Tibial nerve (tissue), 4 donors: Measurements from ENCODE around the gene GRM7. TPM values are rescaled to one million over a fixed set of nuclear protein-coding genes. Genes with fewer than 3 reads are reported as not detected.

Source experiments
- DNase-seq, 2 donors: peaks; one replicate each; pipeline ENCODE4 v3.0.0-alpha.2; 2019; ENCODE audit warnings: low spot score in 2 of 2
- H3K27ac ChIP-seq, 4 donors: fragments of 200-600 bp; sonication (generic) in 3 of 4; one replicate each; pipeline ENCODE4 v1.5.1; 2017 to 2019; ENCODE audit warnings: mild to moderate bottlenecking in 1 of 4
- H3K27me3 ChIP-seq, 2 donors: fragments of 200-600 bp; sonication (generic) in 1 of 2; one replicate each; pipeline versions ENCODE4 v1.5.1 to v1.6.0; 2017 to 2019
- H3K36me3 ChIP-seq, 3 donors: fragments of 200-600 bp; sonication (generic); one replicate each; pipeline ENCODE4 v1.5.1; 2018 to 2019
- H3K4me1 ChIP-seq, 4 donors: fragments of 200-600 bp; sonication (generic) in 3 of 4; one replicate each; pipeline ENCODE4 v1.5.1; 2017 to 2019
- H3K4me3 ChIP-seq, 4 donors: fragments of 200-600 bp; sonication (generic) in 3 of 4; one replicate each; pipeline ENCODE4 v1.5.1; 2017 to 2019; ENCODE audit warnings: mild to moderate bottlenecking in 1 of 4, moderate library complexity in 1 of 4
- H3K9me3 ChIP-seq, 4 donors: fragments of 200-600 bp; sonication (generic) in 3 of 4; one replicate each; pipeline ENCODE4 v1.5.1; 2017 to 2019
- EP300 ChIP-seq, 2 donors: sonication (generic); formaldehyde crosslinking; IDR thresholded peaks; one replicate each; pipeline ENCODE4 v1.6.1; 2017; ENCODE audit warnings: antibody characterized with exemption in 2 of 2, mild to moderate bottlenecking in 1 of 2
- POLR2A ChIP-seq, 2 donors: fragments of 450-650 bp; IDR thresholded peaks; one replicate each; pipeline ENCODE4 v1.6.1; 2017; ENCODE audit warnings: antibody characterized with exemption in 2 of 2, mild to moderate bottlenecking in 2 of 2, moderate library complexity in 2 of 2
- WGBS, 2 donors: methylation state at CpG; one replicate each; pipeline ENCODE4 v1.1.5; 2018; 5-methylcytosine and 5-hydroxymethylcytosine counted together
- total RNA-seq, 4 donors: library from RNA; depleted of rRNA; stranded (reverse); fragments of >200 nt; gene quantifications; one replicate each; pipeline ENCODE4 v1.1.0, GENCODE V29; 2016
- TF ChIP-seq, protein P1 (sequence below), 5 experiments: fragments of 200-600 bp in 3 of 5; fragments of 450-650 bp in 2 of 5; sonication (generic) in 3 of 5; IDR thresholded peaks; one replicate each; pipeline ENCODE4 v1.5.1; 2016 to 2019; ENCODE audit warnings: antibody characterized with exemption in 5 of 5, mild to moderate bottlenecking in 3 of 5, moderate library complexity in 2 of 5

The GRM7 gene
- total RNA-seq, 4 donors from 2014 or later, result 0.22 to 0.84 TPM; not detected in 2

DNA sequence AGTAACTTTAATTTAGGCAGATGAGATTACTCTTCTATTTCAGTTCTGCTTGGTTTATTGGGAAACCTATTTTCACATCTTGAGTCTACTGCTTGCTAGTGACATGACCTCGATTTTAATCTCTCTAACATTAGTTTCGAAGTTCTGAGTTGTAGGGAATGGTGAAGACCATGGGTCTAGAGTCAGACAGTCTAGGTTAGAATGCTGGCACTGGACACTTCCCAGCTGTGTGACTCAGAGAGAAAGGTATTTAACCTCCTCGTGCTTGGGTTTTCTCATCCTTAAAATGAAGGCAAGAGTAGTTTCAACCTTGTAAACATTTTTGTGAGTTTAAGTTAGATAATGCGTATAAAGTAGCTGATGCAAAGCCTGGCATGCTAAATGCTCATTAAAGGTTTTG lies 422.1 kb downstream of the GRM7 start:
- no peaks in the 10 kb centered on the region for H3K36me3 ChIP-seq
- 90 to 91% methylated on average over 4 of the region's 4 CpGs for WGBS, 2 donors
- no peaks in the 10 kb centered on the region for H3K27me3 ChIP-seq
- no peaks in the 10 kb centered on the region for H3K9me3 ChIP-seq
- H3K4me3 ChIP-seq, result no peak overlapping the region
- no peaks in the 10 kb centered on the region for H3K4me1 ChIP-seq
- DNase-seq, result no peak
- TF ChIP-seq EP300 (IDR thresholded peaks at IDR 0.05), result no peak
- TF ChIP-seq, protein P1, sequence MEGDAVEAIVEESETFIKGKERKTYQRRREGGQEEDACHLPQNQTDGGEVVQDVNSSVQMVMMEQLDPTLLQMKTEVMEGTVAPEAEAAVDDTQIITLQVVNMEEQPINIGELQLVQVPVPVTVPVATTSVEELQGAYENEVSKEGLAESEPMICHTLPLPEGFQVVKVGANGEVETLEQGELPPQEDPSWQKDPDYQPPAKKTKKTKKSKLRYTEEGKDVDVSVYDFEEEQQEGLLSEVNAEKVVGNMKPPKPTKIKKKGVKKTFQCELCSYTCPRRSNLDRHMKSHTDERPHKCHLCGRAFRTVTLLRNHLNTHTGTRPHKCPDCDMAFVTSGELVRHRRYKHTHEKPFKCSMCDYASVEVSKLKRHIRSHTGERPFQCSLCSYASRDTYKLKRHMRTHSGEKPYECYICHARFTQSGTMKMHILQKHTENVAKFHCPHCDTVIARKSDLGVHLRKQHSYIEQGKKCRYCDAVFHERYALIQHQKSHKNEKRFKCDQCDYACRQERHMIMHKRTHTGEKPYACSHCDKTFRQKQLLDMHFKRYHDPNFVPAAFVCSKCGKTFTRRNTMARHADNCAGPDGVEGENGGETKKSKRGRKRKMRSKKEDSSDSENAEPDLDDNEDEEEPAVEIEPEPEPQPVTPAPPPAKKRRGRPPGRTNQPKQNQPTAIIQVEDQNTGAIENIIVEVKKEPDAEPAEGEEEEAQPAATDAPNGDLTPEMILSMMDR (IDR thresholded peaks at IDR 0.05), result no peak
- no peak for TF ChIP-seq POLR2A (IDR thresholded peaks at IDR 0.05)
- no peak overlapping the region for H3K27ac ChIP-seq

DNA sequence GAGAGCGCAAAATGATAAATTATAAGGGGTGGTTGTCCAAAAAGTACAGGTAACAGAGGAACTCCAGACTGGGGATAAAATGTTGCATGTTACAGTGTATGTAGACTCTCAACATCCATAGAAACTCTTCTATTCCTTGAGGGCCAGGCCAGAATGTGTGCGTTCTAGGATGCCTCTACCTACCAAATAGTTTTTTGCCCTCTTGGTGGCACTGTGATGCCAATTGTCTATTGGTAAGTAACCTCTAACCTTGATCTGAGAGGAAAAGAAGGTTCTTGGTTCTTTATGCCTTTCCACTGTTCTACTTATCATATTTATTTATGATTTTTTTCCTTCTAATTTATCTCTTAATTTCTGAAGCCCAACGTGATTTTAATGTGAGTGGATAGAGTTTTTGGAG lies 424.6 kb downstream of the GRM7 start:
- Histone ChIP-seq H3K4me3 (no peak overlapping the region), H3K4me1 (no peaks in the 10 kb centered on the region), H3K27me3 (no peaks in the 10 kb centered on the region), H3K9me3 (no peaks in the 10 kb centered on the region), H3K36me3 (no peaks in the 10 kb centered on the region), H3K27ac (no peak overlapping the region)
- no peak for TF ChIP-seq POLR2A (IDR thresholded peaks at IDR 0.05)
- TF ChIP-seq EP300 (IDR thresholded peaks at IDR 0.05), result no peak
- TF ChIP-seq, protein P1 (IDR thresholded peaks at IDR 0.05), result no peak
- 67 to 71% methylated on average over 3 of the region's 3 CpGs for WGBS, 2 donors
- DNase-seq, result no peak

- H3K27ac ChIP-seq, result no peak overlapping the region
- WGBS, 2 donors, result 71 to 72% methylated on average over 3 of the region's 3 CpGs
- DNase-seq, result no peak
These were observed 427.2 kb downstream of the GRM7 start for GRCh38 chr3:7288133-7288532.

DNA sequence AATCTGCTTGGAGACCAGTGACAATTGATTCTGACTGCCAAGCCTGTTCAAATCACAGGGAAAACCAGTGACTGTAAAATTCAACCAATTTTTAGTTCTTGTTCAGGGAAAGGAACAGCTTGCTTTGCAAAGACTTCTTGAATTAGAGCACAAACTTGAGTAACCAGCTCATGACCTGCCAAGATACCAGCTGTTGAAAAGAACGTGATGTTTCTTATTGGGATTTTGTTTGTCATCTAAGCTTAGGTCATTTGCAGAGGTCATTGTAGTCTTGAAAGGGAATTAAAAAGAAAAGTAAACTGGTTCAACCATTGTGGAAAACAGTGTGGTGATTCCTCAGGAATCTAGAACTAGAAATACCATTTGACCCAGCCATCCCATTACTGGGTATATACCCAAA lies 428.2 kb downstream of the GRM7 start:
- WGBS, 2 donors, result 59 to 74% methylated on average over 1 of the region's 1 CpG
- no peak for DNase-seq
- Histone ChIP-seq H3K4me3 (no peak overlapping the region), H3K27me3 (no peaks in the 10 kb centered on the region), H3K9me3 (no peaks in the 10 kb centered on the region), H3K36me3 (no peaks in the 10 kb centered on the region), H3K4me1 (no peaks in the 10 kb centered on the region), H3K27ac (no peak overlapping the region)
- TF ChIP-seq, protein P1 (IDR thresholded peaks at IDR 0.05), result no peak
- TF ChIP-seq POLR2A (IDR thresholded peaks at IDR 0.05) (no peak), EP300 (IDR thresholded peaks at IDR 0.05) (no peak)

More at GRCh38 chr3:7288133-7288532, 427.2 kb downstream of the GRM7 start:
- no peaks in the 10 kb centered on the region for H3K27me3 ChIP-seq
- no peaks in the 10 kb centered on the region for H3K4me1 ChIP-seq
- H3K4me3 ChIP-seq, result no peak overlapping the region
- TF ChIP-seq EP300 (IDR thresholded peaks at IDR 0.05) (no peak), POLR2A (IDR thresholded peaks at IDR 0.05) (no peak)
- TF ChIP-seq, protein P1 (IDR thresholded peaks at IDR 0.05), result no peak
- no peaks in the 10 kb centered on the region for H3K9me3 ChIP-seq
- no peaks in the 10 kb centered on the region for H3K36me3 ChIP-seq

GRCh38 chr3:7290077-7290825 lies 429.3 kb downstream of the GRM7 start:
- 48 to 66% methylated on average over 1 of the region's 1 CpG for WGBS, 2 donors
- TF ChIP-seq POLR2A (IDR thresholded peaks at IDR 0.05) (no peak), EP300 (IDR thresholded peaks at IDR 0.05) (no peak)
- TF ChIP-seq, protein P1 (IDR thresholded peaks at IDR 0.05), result no peak
- DNase-seq, result no peak
- Histone ChIP-seq H3K27ac (no peak overlapping the region), H3K4me1 (no peaks in the 10 kb centered on the region), H3K4me3 (no peak overlapping the region), H3K36me3 (no peaks in the 10 kb centered on the region), H3K27me3 (no peaks in the 10 kb centered on the region), H3K9me3 (no peaks in the 10 kb centered on the region)
